GM11168 (cell line): Measurements from ENCODE around the gene SAMD3.
"Not testable (repeated sequence)": the region's sequence is repeated elsewhere in the genome, so short reads cannot be mapped to it uniquely, and the experiment has no call there.

Experiments
- in situ Hi-C: fragments of 300-500 bp; cut with MboI; formaldehyde crosslinking; loops from one replicate; pipeline ENCODE4 v1.12.0; 2022; ENCODE audit warnings: low sequenced_read_pairs; ENCODE audit not compliant: unreplicated experiment

SAMD3 gene

DNA sequence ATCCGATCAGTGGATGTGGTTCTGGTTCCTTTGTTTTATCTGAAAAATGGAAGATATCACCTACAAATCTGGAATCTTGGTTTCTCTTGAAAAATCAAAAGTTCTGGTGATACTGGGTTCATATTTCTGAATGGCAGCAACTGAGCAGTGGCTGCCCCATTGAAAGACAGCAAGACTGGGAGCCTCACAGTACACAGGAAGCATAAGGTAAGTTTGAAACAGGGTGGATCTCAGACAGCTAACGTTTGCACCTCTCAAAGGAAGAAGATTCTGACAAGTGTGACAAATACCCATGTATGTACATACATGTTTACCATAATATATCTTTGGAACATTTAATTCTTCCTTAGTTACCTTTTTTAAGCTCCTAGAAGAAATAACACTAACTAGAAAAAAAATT lies at the start of gene SAMD3:
TSS of gene SAMD3 (minus strand) at position 177 of the 400 bp plus-strand sequence. CDS start 7,678 bp downstream, outside the sequence.
- in situ Hi-C loops: no loop called here

DNA sequence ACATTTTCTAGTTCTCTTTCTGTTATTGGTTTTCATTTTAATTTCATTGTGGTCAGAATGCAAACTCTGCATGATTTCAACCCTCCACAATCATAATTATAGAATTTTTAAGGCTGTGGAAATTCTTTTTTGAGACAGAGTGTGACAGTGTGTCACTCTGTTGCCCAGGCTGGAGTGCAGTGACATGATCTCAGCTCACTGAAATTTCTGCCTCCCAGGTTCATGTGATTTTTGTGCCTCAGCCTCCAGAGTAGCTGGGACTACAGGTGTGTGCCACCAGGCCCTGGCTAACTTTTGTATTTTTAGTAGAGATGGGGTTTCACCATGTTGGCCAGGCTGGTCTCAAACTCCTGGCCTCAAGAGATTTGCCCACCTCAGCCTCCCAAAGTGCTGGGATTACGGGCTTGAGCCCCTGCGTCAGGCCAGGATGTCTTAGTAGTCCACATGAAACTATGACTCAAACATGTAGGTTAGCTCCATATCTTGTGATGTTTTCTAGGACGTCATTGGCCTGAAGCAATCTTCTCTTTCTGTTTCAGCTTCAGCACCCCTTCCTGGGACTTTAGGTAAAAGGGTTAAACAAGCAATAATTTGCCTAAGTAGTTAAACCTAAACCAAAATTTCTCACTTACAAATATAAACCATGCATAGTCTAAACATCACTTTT lies 47.4 kb upstream of the SAMD3 start:
- in situ Hi-C loops: no loop called here

GRCh38 chr6:130265553-130265952 lies 42.8 kb upstream of the SAMD3 start:
- in situ Hi-C loops: not testable (repeated sequence)

- in situ Hi-C loops: no loop called here
These were observed 39.3 kb upstream of the SAMD3 start for GRCh38 chr6:130262008-130262407.

DNA sequence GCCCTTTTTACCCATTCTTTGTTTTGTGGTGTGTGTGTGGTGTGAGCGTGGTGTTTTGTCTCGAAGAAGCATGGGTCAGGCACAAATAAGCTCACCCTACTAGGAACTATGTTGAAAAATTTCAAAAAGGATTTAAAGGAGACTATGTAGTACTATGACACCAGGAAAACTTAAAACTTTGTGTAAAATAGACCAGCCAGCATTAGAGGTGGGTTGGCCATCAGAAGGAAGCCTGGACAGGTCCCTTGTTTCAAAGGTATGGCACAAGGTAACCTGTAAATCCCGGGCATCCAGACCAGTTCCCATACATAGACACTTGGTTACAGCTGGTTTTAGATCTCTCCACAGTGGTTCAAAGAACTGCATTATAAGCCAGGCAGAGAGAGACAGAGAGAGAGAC lies 38.8 kb upstream of the SAMD3 start:
- in situ Hi-C loops: not testable (repeated sequence)

DNA sequence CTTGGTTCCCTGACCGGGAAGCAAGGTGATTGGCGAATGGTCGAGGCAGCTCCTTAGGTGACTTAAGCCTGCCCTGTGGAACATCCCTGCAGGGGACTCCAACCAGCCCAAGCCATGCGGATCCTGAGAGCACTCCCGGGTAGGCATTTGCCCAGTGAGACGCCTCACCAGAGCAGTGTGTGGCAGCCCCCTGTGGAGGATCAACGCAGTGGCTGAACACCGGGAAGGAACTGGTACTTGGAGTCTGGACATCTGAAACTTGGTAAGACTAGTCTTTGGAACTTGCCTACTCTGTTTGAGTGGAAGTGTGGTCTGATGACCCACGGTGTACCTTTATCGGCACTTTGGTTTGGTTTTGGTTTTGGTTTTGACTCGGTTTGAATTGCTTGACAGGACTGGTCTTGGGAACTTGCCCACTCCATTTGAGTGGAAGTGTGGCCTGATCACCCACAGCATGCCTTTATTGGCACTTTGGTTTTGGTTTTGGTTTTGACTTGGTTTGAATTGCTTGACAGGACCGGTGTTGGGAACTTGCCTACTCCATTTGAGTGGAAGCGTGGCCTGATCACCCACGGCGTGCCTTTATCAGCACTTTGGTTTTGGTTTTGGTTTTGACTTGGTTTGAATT lies 38.0 kb upstream of the SAMD3 start:
- in situ Hi-C loops: not testable (repeated sequence)

DNA sequence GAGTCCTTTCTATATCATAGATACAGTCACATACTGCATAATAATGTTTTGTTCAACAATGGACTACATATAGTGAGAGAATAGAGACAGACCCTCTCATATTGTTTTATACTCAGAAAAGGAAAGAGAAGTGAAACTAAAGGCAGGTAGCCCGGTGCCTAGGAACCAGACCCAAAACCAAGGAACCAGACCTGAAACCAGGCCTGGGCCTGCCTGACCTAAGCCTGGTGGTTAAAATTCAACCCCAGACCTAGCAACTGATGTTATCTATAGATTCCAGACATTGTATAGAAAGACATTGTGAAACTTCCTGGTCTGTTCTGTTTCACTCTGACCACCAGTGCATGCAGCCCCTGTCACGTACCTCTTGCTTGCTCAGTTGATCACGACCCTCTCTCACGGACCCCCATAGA lies 37.3 kb upstream of the SAMD3 start:
- in situ Hi-C loops: not testable (repeated sequence)

GRCh38 chr6:130259557-130259956 lies 36.8 kb upstream of the SAMD3 start:
- in situ Hi-C loops: no loop called here

DNA sequence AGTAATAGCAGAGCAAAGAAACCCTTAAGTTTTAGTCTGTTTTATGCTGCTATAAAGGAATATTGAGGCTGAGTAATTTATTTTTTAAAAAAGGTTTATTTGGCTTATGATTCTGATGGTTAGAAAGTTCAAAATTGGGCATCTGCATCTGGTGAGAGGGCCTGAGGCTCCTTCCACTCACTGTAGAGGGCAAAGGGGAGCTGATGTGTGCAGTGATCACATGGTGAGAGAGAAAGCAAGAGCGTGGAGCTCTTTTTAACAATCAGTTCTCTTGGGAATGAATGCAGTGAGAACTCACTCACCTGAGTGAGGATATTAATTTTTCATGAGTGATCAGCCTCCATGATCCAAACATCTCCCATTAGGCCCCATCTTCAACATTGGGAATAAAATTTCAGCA lies 36.4 kb upstream of the SAMD3 start:
- in situ Hi-C loops: no loop called here

GRCh38 chr6:130252527-130253237 lies 29.9 kb upstream of the SAMD3 start:
- in situ Hi-C loops: no loop called here

- in situ Hi-C loops: no loop called here
These were observed 22.5 kb upstream of the SAMD3 start for GRCh38 chr6:130245267-130245666.

DNA sequence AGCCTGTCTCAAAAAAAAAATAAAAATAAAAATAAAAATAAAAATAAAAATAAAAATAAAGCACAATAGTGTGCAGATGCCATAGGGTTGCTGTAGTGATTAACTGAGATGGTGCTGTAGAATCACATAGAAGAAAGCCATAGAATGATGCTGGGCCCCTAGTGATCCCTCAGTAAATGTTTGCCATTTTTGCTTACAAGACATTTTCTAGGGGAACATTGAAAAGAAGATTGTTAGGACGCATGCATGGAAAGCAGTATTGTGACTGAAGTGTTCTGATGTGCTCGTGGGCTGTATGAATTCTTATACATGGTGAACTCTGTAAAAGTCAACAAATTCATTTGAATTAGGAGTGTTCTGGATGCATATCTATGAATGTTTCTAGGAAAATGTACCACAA lies 22.0 kb upstream of the SAMD3 start:
- in situ Hi-C loops: no loop called here

DNA sequence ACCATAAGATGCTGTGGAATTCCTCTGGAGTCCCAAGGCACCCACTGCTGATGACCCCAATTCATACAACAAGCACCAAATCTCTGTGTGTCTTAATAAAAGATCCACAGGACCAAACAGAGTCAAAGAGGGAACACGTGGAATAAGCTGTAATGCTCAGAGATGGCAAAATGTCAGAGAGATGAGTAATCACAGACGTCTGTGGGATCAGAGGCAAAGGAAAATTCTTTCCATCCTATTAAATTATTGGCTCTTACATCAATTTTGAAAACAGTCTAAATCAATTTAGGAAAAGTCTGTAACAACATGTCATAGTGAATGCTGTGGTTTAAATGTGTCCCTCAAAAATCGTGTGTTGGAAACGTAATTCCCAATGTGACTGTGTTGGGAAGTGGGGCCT lies 17.5 kb upstream of the SAMD3 start:
- in situ Hi-C loops: no loop called here

DNA sequence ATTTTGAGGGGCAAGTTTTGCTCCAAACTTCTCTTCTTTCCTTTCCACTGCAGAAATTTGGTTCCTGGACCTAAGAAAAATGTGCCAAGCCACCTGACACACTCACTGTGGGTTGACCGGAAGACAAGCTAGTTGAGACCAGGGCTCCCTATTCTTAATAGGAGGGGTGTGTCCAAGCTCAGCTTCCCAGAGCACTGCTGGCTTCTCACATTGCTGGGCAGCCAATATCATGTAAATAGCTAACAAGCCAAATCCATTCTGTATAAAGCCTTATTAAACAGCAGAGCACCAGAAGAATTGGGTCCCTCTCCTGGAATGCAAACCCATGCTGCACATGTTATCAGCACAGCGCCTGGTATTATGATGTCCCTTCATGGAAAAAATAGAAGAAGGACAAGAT lies 17.0 kb upstream of the SAMD3 start:
- in situ Hi-C loops: no loop called here

DNA sequence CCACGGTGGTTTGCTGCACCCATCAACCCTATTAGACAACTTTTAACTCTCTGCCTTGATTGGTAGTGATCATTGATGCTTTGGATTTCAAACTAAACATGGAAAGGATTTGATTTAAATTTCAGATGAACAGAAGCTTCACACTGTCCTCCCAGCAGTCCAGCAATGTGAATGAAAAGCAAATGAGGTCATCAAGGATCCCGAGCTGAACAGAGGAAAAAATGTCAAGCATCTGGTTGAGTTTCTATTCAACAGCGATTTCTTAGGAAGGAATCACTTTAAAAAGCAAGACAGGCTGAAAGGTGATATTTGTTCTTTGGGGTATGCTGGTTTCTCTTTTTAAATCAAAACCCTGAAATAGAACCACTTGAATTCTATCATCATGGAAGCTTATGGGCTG lies 10.6 kb upstream of the SAMD3 start:
- in situ Hi-C loops: no loop called here

GRCh38 chr6:130230531-130230930 lies 7.8 kb upstream of the SAMD3 start:
- in situ Hi-C loops: not testable (repeated sequence)

DNA sequence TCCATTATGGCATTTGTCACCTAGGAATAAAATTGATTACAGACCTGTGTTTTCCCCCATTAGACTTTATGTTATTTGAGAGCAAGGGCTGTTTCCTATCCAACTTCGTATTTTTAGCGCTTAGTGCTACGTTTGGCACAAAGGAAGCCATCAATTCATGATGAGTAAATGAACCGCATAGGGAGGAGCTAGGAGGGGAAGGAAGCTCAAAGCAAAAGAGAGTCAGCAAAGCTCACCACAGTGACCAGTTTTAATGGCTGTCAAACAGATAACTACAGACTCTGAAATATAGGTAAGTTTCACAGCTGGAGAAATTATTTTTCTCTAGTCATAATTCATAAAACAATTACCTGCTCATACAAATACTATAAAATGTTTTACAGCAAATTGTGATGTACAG lies 6.9 kb upstream of the SAMD3 start:
- in situ Hi-C loops: no loop called here

DNA sequence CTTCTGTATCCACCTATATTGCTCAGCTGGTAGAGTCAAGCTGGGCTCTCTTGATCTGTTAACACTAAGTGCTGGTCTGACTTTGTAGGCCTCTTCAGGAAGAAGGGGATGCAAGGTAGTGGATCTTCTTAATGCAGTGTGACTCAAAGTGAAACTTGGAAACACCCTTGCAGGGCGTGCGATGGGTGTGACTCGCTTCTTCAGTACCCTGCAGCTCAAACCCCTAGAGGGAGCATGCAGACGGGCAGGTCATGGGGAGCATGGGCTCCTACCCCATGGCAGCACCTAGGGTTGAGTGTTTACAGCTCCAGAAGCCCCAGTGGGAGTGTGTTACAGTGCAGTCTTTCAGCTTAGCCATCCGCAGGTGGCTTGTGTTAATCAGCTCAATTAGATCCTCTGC lies 757 bp upstream of the SAMD3 start:
- in situ Hi-C loops: no loop called here

DNA sequence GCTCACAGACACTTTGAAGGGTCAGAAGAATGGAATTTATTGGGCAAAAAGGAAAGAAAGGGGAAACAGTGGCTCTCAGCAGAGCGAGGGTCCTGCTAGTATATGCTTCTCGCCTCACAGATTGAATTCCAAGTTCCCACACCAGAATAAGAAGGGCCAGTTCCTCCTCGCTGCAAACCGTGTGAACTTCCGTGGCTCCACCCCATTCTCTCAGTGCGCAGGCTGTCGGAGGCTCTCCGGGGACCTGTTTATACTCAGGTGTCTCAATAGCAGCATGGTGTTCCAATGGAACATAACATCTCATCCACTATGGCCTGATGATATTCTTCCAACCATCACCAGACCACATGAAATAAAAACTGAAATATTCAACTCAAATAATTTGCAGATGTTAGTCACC lies 4.6 kb downstream of the SAMD3 start:
- in situ Hi-C loops: no loop called here

DNA sequence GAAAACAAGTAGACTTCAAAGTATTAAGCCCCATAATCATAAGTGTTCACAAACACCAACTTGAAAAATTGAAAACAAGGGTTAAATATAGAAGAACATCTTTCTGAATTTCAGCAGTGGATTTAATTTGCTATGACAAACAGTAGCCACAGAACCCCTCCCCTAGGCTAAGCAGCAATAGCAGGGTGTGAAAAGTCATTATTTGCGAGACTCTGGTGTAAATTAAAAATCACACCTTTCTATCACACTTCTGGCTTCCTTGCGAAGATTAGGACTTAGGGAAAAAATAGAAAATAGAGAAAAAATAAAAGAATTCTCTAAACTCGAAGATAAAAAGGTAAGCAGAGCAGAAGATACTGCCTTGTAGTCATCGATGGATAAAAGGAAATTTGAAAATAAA lies 6.1 kb downstream of the SAMD3 start:
- in situ Hi-C loops: no loop called here

DNA sequence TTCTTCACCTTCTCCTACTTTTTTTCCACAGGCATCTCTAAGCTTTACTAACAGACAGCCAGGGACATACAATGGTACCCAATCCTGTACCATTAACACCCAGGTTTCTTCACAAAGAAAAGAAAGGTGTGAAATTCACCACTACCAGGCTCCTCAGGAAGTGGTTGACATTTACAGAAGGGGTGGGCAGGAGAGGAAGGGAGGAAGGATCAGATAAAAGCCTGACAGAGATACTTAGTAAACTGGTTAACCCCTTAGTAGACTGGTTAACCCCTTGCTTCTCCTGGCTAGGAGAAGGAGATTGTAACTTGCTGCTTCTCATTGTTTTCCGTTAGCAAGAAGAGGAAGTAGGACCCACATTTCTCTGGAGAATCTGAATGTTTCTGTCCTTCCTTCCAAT lies 7.2 kb downstream of the SAMD3 start:
- in situ Hi-C loops: no loop called here
